ENCODE data around the gene NDUFB4. TPM values are rescaled to one million over a fixed set of nuclear protein-coding genes. Genes with fewer than 3 reads are reported as not detected.

Gene NDUFB4
- 122 TPM for total RNA-seq
- long read RNA-seq, transcript NDUFB4-201 (3 exons, 671 nt), result major isoform, 8 of 12 reads
- long read RNA-seq, partial matches to known transcripts, result 0 of 12 reads
- long read RNA-seq, other reads (novel, unspliced or antisense), result 2 of 12 reads

GRCh38 chr3:120596116-120596852 lies at the start of gene NDUFB4:
Gene NDUFB4 (plus strand): TSS chr3:120596336. CDS start chr3:120596360, 24 bp downstream.
- DNase-seq (ENCODE audit: low spot score), result peak; percentile 98

GRCh38 chr3:120550546-120550945 lies 45.6 kb upstream of the NDUFB4 start:
- DNase-seq (ENCODE audit: low spot score), result no peak

GRCh38 chr3:120552184-120553172 lies 43.7 kb upstream of the NDUFB4 start:
- DNase-seq (ENCODE audit: low spot score), result no peak

- DNase-seq (ENCODE audit: low spot score), result no peak
These were observed 41.1 kb upstream of the NDUFB4 start for GRCh38 chr3:120554812-120555606.

GRCh38 chr3:120555657-120556509 lies 40.3 kb upstream of the NDUFB4 start:
- DNase-seq (ENCODE audit: low spot score), result no peak

GRCh38 chr3:120557115-120557514 lies 39.0 kb upstream of the NDUFB4 start:
- no peak for DNase-seq (ENCODE audit: low spot score)

GRCh38 chr3:120558771-120559241 lies 37.3 kb upstream of the NDUFB4 start:
- peak; percentile 95 for DNase-seq (ENCODE audit: low spot score)

- DNase-seq (ENCODE audit: low spot score), result no peak
These were observed 36.7 kb upstream of the NDUFB4 start for GRCh38 chr3:120559242-120560061.

GRCh38 chr3:120560304-120561250 lies 35.6 kb upstream of the NDUFB4 start:
- DNase-seq (ENCODE audit: low spot score), result no peak

- DNase-seq (ENCODE audit: low spot score), result no peak
These were observed 34.7 kb upstream of the NDUFB4 start for GRCh38 chr3:120561251-120562045.

- no peak for DNase-seq (ENCODE audit: low spot score)
These were observed 32.6 kb upstream of the NDUFB4 start for GRCh38 chr3:120563356-120564022.

- DNase-seq (ENCODE audit: low spot score), result no peak
These were observed 29.7 kb upstream of the NDUFB4 start for GRCh38 chr3:120566243-120566975.

- DNase-seq (ENCODE audit: low spot score), result no peak
These were observed 28.6 kb upstream of the NDUFB4 start for GRCh38 chr3:120567370-120568201.

GRCh38 chr3:120568202-120568531 lies 28.0 kb upstream of the NDUFB4 start:
- DNase-seq (ENCODE audit: low spot score), result no peak

GRCh38 chr3:120568598-120568997 lies 27.5 kb upstream of the NDUFB4 start:
- no peak for DNase-seq (ENCODE audit: low spot score)

All from mesenteric fat pad (tissue), 1 donor.